ENCODE data around the gene L1CAM. TPM values are rescaled to one million over a fixed set of nuclear protein-coding genes. Genes with fewer than 3 reads are reported as not detected.
"Not testable (repeated sequence)": the region's sequence is repeated elsewhere in the genome, so short reads cannot be mapped to it uniquely, and the experiment has no call there.

The L1CAM gene
- total RNA-seq, 3 donors from 2014 or later = 0.14 to 0.46 (median 0.34) TPM

DNA sequence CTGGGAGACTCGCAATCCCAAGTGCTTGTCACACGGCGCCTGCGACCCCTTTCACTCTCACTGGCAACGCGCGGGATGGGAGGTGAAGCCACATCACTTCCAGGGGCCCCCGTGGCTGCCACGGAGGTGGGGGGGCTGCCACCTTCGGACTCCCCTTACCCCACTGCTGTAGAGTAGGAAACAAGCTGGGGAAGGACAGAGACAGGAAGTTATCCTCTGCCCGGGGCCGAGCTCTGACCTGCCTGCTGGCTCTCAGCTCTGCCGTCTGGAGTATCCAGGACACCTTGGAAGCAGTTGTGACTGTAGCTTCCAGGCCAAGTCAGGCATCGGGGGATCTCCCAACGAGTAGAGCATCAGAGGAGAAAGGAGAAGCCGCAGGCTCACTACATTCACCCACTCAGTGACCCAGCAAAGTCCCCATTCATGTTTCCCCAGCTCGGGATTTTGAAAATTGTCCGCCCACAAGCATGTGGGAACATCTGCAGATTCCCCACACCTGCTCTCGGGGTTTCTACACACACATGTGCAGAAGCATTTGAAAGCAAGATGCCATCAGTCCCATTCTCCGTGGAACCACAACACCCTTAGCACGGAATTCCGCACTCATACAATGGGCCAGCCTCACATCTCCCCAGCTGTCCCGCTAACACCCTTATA, 66.5 kb downstream of the L1CAM start:
- DNase-seq = no peak
- peak in 1 of 2 donors; percentile 8 for ATAC-seq
- Mint-ChIP-seq H3K4me3 (peak overlapping the region; percentile 64), H3K9me3 (no peaks in the 10 kb centered on the region), H3K36me3 (ENCODE audit: insufficient read depth) (no peaks in the 10 kb centered on the region), H3K27me3 (ENCODE audit: low read depth) (no peaks in the 10 kb centered on the region), H3K4me1 (ENCODE audit: low read depth) (peaks cover 48% of the 10 kb centered on the region)

DNA sequence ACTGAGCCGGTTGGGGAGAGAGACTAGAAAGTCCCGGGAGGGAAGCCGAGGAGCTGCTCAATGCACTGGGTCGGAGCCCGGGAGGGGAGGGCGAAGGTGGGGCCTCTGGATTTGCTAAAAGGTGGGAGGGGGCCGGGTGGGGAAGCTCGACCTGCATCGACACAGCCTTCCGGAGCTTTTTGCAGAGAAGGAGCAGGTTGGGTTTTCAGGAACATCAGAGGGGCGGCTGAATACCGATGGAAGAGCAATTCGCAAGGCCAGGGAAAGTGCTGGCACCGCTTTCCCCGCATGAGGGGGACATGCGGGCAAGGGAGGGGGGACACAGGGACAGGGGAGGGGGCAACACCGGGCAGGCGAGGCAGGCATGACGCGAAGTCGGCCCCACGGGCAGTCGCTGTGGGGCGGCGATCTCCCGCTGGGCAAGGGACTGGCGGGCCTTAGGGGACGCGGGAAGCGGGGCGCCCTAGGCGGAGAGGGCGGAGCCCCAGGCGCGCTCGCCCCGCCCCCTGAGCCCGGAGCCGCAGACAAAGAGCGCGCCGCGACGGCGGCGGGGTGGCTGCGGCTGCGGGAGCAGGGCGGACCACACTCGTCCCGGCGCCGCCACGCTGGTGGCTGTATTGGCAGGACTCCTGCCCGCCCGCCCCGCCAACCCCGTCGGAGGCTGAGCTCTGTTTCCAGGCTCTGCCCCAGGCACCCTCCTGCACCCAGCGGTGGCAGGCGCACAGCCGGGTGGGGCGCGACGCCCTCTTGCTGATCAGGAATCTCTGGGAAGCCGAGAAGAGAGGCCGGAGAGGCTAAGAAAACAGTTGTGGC, 67.2 kb downstream of the L1CAM start:
- DNase-seq (peak; percentile 41), ATAC-seq (peak; percentile 87 to 91)
- Mint-ChIP-seq H3K27me3 (ENCODE audit: low read depth) (no peaks in the 10 kb centered on the region), H3K4me3 (peak overlapping the region; percentile 64), H3K36me3 (ENCODE audit: insufficient read depth) (no peaks in the 10 kb centered on the region), H3K4me1 (ENCODE audit: low read depth) (peaks cover 47% of the 10 kb centered on the region), H3K9me3 (no peaks in the 10 kb centered on the region)

DNA sequence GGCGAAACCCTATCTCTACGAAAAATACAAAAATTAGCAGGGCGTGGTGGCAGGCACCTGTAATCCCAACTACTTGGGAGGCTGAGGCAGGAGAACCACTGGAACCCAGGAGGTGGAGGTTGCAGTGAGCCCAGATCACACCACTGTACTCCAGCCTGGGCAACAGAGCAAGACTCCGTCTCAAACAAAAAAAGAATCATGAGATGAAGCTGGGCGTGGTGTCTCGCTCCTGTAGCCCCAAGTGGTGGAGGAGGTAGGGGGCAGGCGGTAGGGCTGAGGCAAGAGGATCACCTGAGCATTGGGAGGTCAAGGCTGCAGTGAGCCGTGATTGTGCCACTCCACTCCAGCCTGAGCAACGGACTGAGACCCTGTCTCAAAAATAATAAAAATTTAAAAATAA, 67.9 kb downstream of the L1CAM start:
- H3K36me3 Mint-ChIP-seq (ENCODE audit: insufficient read depth); DNase-seq; H3K27me3 Mint-ChIP-seq (ENCODE audit: low read depth); H3K9me3 Mint-ChIP-seq; ATAC-seq; H3K4me3 Mint-ChIP-seq: not testable (repeated sequence)
- H3K4me1 Mint-ChIP-seq (ENCODE audit: low read depth) = peaks cover 44% of the 10 kb centered on the region

DNA sequence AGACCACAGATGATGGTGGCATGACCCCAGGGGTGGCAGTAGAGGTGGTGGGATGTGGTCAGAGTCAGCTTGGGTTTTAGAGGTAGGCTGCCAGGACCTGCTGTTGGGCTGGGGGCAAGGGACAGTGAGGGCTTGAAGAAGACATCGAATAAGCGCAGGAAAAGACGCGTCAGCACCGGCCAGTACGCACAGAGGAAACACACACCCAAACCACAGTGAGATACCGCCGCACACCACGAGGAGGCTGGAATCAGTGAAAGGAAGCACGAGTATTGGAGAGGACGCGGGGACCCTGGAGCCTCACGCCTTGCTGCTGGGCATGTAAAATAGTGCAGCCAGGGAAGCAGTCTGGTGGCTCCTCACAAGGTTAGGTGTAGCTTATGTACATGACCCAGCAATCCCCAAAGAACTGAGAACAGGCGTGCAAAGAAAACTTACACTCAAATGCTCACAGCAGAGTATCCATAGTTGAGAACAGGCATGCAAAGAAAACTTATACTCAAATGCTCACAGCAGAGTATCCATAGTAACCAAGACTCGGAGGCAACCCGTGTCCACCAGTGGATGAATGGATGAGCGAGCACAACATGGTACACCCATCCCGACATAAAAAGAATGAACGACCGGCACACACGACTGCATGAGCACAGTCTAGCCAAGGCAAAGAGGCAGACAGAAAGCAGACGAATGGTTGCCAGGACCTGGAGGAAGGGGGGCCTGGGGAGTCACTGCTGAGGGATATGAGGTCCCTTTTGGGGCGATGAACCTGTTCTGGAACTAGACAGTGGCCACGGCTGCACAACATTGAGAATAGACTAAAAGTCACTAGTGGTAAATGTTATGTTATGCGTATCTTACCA, 68.9 kb downstream of the L1CAM start:
- Mint-ChIP-seq H3K4me3 (peak overlapping the region; percentile 35), H3K4me1 (ENCODE audit: low read depth) (peaks cover 37% of the 10 kb centered on the region), H3K9me3 (no peaks in the 10 kb centered on the region), H3K27me3 (ENCODE audit: low read depth) (no peaks in the 10 kb centered on the region), H3K36me3 (ENCODE audit: insufficient read depth) (no peaks in the 10 kb centered on the region)
- DNase-seq = no peak
- peak; percentile 41 to 73 for ATAC-seq

DNA sequence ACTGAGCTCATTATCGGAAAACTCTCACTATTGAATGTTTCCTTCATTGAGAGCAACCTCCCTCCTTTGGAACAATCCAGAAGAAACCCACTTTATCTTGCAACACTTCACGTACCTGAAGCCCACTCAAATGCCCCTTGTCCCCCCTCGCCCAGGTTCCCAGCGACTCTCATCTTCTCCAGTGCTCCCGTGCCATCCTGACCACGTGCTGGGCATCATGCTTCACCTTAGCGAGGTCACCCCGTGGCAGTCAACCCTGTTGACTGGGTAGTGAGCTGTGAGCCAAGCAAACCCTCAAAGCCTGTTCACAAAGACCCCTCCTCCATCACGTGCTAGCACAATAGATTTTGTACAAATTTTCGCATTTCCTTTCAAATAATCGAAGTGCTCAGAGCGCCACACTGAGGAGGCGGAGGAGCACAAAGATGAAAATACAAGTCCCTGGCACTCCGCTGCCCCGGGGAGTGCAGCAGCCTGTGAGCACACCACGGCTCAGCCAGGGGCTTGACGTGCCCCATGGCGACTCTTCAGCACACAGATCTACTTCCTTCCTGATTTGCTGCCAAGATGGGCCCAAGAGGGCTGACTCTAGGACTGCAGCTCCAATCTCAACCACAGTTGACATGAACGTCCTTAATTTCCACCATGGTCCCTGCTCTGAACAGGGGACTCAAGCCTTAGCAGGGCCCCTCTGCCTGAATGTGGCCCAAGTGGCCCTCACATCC, 71.2 kb downstream of the L1CAM start:
- ATAC-seq (no peak), DNase-seq (no peak)
- Mint-ChIP-seq H3K4me3 (no peak overlapping the region), H3K9me3 (no peaks in the 10 kb centered on the region), H3K4me1 (ENCODE audit: low read depth) (peaks cover 23% of the 10 kb centered on the region), H3K27me3 (ENCODE audit: low read depth) (peaks cover 1% of the 10 kb centered on the region), H3K36me3 (ENCODE audit: insufficient read depth) (no peaks in the 10 kb centered on the region)

DNA sequence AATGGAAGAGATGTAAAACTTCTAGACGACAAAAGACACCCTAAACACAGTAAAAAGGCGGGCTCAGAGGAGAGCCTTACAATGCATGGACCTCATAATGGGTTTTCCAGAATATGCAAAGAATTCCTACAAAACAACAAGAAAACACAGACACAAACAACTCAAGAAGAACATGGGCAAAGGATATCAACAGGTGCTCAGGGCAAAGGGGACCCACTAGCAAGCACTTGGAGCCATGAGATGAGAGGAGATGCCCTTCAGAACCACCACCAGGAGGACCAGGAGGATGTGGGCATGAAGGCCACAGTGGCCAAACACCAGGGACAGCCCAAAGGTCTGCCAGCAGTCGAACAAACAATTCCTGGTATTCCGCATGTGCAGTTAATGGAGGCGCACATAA, 72.8 kb downstream of the L1CAM start:
- no peak overlapping the region for H3K4me3 Mint-ChIP-seq
- H3K27me3 Mint-ChIP-seq (ENCODE audit: low read depth) = peaks cover 1% of the 10 kb centered on the region
- H3K4me1 Mint-ChIP-seq (ENCODE audit: low read depth) = peaks cover 18% of the 10 kb centered on the region
- ATAC-seq = no peak
- no peaks in the 10 kb centered on the region for H3K9me3 Mint-ChIP-seq
- no peaks in the 10 kb centered on the region for H3K36me3 Mint-ChIP-seq (ENCODE audit: insufficient read depth)
- DNase-seq = no peak

DNA sequence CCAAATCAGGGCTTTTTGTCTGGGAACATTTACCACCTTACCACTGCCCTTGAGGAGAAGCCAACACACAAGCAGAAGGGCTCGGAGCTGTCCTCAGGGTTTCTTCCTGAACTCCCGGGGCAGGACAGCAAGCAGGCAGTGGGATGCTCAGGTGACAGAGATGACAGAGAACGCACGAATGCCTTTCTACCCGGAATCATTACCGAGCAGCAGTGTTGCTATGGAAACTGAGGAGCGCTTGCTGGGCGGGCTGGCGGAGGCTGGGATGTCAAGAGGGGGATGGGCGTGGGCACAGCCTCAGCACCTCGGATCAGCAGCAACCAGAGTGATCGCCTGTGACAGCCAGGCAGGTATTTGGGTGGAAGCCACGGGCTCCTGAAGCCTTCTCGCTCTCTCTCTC, 73.8 kb downstream of the L1CAM start:
- ATAC-seq (no peak), DNase-seq (no peak)
- Mint-ChIP-seq H3K36me3 (ENCODE audit: insufficient read depth) (no peaks in the 10 kb centered on the region), H3K4me1 (ENCODE audit: low read depth) (peaks cover 15% of the 10 kb centered on the region), H3K9me3 (no peaks in the 10 kb centered on the region), H3K4me3 (no peak overlapping the region), H3K27me3 (ENCODE audit: low read depth) (peaks cover 1% of the 10 kb centered on the region)

Other genes with a start within 250 kb of the L1CAM start
- under 1 TPM; 0.11 to 0.42 (median 0.33) TPM for gene DUSP9, start 239.0 kb downstream of the L1CAM start, total RNA-seq
- under 1 TPM; 0.26 to 0.71 (median 0.51) TPM for gene PNCK, start 212.4 kb downstream of the L1CAM start, total RNA-seq
- 1 to 10 TPM; 1.1 to 1.9 (median 1.6) TPM for gene SLC6A8, start 198.2 kb downstream of the L1CAM start, total RNA-seq
- 100 to 1,000 TPM; 134 to 176 (median 151) TPM for gene BCAP31, start 161.8 kb downstream of the L1CAM start, total RNA-seq
- gene ABCD1, start 161.3 kb downstream of the L1CAM start, total RNA-seq = 1 to 10 TPM; 2.6 to 3.4 (median 3.1) TPM
- under 1 TPM; 0.40 to 0.66 (median 0.46) TPM for gene PLXNB3, start 121.9 kb downstream of the L1CAM start, total RNA-seq
- gene SRPK3, start 105.1 kb downstream of the L1CAM start, total RNA-seq = not detected
- gene IDH3G, start 91.8 kb downstream of the L1CAM start, total RNA-seq = 10 to 100 TPM; 60.8 to 64.2 (median 62.7) TPM
- gene SSR4, start 91.5 kb downstream of the L1CAM start, total RNA-seq = 100 to 1,000 TPM; 295 to 341 (median 296) TPM
- 1 to 10 TPM in 2 of 3 donors, under 1 TPM in 1; 0.81 to 1.4 (median 1.4) TPM for gene PDZD4, start 55.6 kb downstream of the L1CAM start, total RNA-seq
- gene AVPR2, start 18.5 kb upstream of the L1CAM start, total RNA-seq = not detected
- gene ARHGAP4, start 40.1 kb upstream of the L1CAM start, total RNA-seq = 100 to 1,000 TPM in 2 of 3 donors, 10 to 100 TPM in 1; 96.7 to 128 (median 108) TPM
- gene NAA10, start 48.9 kb upstream of the L1CAM start, total RNA-seq = 100 to 1,000 TPM; 190 to 224 (median 221) TPM
- gene RENBP, start 58.5 kb upstream of the L1CAM start, total RNA-seq = 10 to 100 TPM in 1 of 3 donors, 1 to 10 TPM in 2; 6.9 to 10.4 (median 8.6) TPM
- gene HCFC1, start 85.6 kb upstream of the L1CAM start, total RNA-seq = 100 to 1,000 TPM; 140 to 162 (median 150) TPM
- gene TMEM187, start 86.6 kb upstream of the L1CAM start, total RNA-seq = 1 to 10 TPM; 2.0 to 2.7 (median 2.3) TPM
- gene IRAK1, start 133.7 kb upstream of the L1CAM start, total RNA-seq = 100 to 1,000 TPM; 258 to 273 (median 272) TPM
- gene MECP2, start 211.5 kb upstream of the L1CAM start, total RNA-seq = 10 to 100 TPM; 42.6 to 46.7 (median 45.7) TPM